Heart right ventricle (tissue), 16 donors: ENCODE measurements around the gene CAND2. TPM values are rescaled to one million over a fixed set of nuclear protein-coding genes. Genes with fewer than 3 reads are reported as not detected.

Experiments used
- ATAC-seq, 8 donors: fragments of 200-7000 bp; cut with Tn5 transposase; one replicate each; pipeline ENCODE4 v1.9.1; 2020; ENCODE audit warnings: mild to moderate bottlenecking in 8 of 8, moderate library complexity in 8 of 8, moderate number of reproducible peaks in 1 of 8
- DNase-seq, 2 donors: peaks; one replicate each; pipeline ENCODE4 v3.0.0-alpha.2; 2020
- H3K27ac ChIP-seq, 10 donors: fragments of 200-600 bp; sonication (generic) in 2 of 10; one replicate each; pipeline versions ENCODE4 v1.5.0 to v1.8.0; 2020 to 2022; ENCODE audit warnings: mild to moderate bottlenecking in 3 of 10
- H3K27me3 ChIP-seq, 7 donors: fragments of 200-600 bp; one replicate each; pipeline ENCODE4 v1.8.0; 2021 to 2022; ENCODE audit warnings: mild to moderate bottlenecking in 2 of 7
- H3K36me3 ChIP-seq, 9 donors: fragments of 200-600 bp; sonication (generic) in 1 of 9; one replicate each; pipeline versions ENCODE4 v1.5.0 to v1.8.0; 2020 to 2022; ENCODE audit warnings: mild to moderate bottlenecking in 2 of 9
- H3K4me1 ChIP-seq, 9 donors: fragments of 200-600 bp; sonication (generic) in 1 of 9; one replicate each; pipeline versions ENCODE4 v1.5.0 to v1.8.0; 2020 to 2022; ENCODE audit warnings: mild to moderate bottlenecking in 4 of 9
- H3K4me3 ChIP-seq, 10 donors: fragments of 200-600 bp; sonication (generic) in 2 of 10; one replicate each; pipeline versions ENCODE4 v1.5.0 to v1.8.0; 2020 to 2022; ENCODE audit warnings: mild to moderate bottlenecking in 7 of 10, moderate library complexity in 2 of 10
- H3K9me3 ChIP-seq, 11 donors: fragments of 200-600 bp in 10 of 11; sonication (generic) in 2 of 11; one replicate each; pipeline versions ENCODE4 v1.5.0 to v1.8.0; 2013 to 2022; ENCODE audit warnings: mild to moderate bottlenecking in 2 of 11, control low read depth in 1 of 11, moderate library complexity in 1 of 11
- CTCF ChIP-seq, 9 donors: fragments of 200-600 bp; sonication (generic) in 2 of 9; IDR thresholded peaks; one replicate each; pipeline versions ENCODE4 v1.5.0 to v1.8.0; 2021 to 2022; ENCODE audit warnings: antibody characterized with exemption in 9 of 9, mild to moderate bottlenecking in 5 of 9, moderate library complexity in 1 of 9
- WGBS, 2 donors: extraction: QIAGEN DNeasy Blood & Tissue Kit; methylation state at CpG; one replicate each; pipeline ENCODE4 v1.1.7; 2013; ENCODE audit warnings: inconsistent platforms in 1 of 2; 5-methylcytosine and 5-hydroxymethylcytosine counted together
- intact Hi-C, 10 donors: fragments of 100-400 bp; cut with DNase I; formaldehyde crosslinking; loops; one replicate each; pipeline versions ENCODE4 v1.11.1 to v1.14.2; 2022
- polyA plus RNA-seq, 2 donors: library from polyadenylated mRNA; stranded (reverse); fragments of 200-250 nt; gene quantifications; one replicate each; pipeline ENCODE4 v1.2.3, GENCODE V29; 2013
- total RNA-seq, 10 donors: library from RNA; stranded (reverse); fragmentation: NEBNext Ultra II Directional in 3 of 10; extraction: Animal tissue kit (Norgen Biotek cat#: 25700) in 3 of 10; gene quantifications; one replicate each; pipeline versions ENCODE4 v1.2.1 to v1.2.4, GENCODE V29; 2021 to 2023
- donor health status: Arrhythmogenic right ventricular cardiomyopathy.
- donor health status: ischemic (EF 13 %, LVEDD 7.1; RV severe dilation, severe dysfunction).
- donor health status: healthy with polysubstance abuse.
- donor health status: DM: no; HTN: yes; CAD: no.
- donor health status: DM: no; HTN: no; CAD: no.
- donor health status: ischemic (EF 25% LVEDD 6.9; RV normal size, moderate dysfunction).
- donor health status: ischemic (EF 25% LVEDD 5.7; RV mildly dilated, moderate dysfunction).
- donor health status: healthy.
- donor health status: DM: yes; HTN: yes; CAD: no.
- donor health status: Ischemic cardiomyopathy.
- donor health status: ischemic (EF 35%, LVEDD 5.7; RV mildly dilated, moderate dysfunction).
- donor health status: nonischemic (EF 11% LVEDD 7.7; RV severe dilation, severe dysfunction).
- donor health status: DM: yes; HTN: yes; CAD: no.
- donor health status: PGD.
- donor health status: ischemic (EF 29% LVEDD 5.4; RV normal size, mild dysfunction).
- donor health status: nonischemic (EF 23%, LVEDD 6.1; RV moderate dilation, normal function).

CAND2 gene
- total and polyA plus RNA-seq, 12 donors, result 9.2 to 99.0 (median 63.1) TPM

DNA sequence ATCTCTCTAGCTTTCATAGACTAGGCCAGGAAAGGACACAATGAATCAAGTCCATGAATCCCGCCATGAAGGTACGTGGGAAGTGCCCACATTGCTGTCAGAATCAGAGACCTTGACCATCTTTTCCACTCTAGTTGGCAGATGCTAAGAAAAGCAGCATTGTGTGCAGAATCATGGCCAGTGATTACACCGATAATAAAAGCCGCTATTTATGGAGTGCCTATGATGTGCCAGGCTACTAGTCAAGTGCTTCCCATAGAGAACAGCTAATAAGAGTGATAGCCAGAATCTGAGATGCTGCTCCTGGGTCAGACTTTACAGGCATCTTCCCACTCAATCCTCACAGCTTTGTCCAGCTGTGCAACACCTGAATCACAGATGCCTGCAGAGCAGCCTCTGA is 58.1 kb downstream of the CAND2 start:
- DNase-seq (no peak), ATAC-seq (no peak)
- WGBS, 2 donors, result 71 to 73% methylated on average over 4 of the region's 4 CpGs
- H3K27ac ChIP-seq, result no peak overlapping the region
- no peaks in the 10 kb centered on the region for H3K9me3 ChIP-seq
- no peaks in the 10 kb centered on the region for H3K36me3 ChIP-seq
- TF ChIP-seq CTCF (IDR thresholded peaks at IDR 0.05), result no peak
- peaks cover 0 to 6% (median 0%) of the 10 kb centered on the region in 9 donors for H3K4me1 ChIP-seq
- H3K27me3 ChIP-seq, result no peaks in the 10 kb centered on the region
- no peak overlapping the region for H3K4me3 ChIP-seq
- intact Hi-C loops, result no loop called here

- DNase-seq (no peak), ATAC-seq (peak in 1 of 8 donors; percentile 16)
- Histone ChIP-seq H3K27ac (no peak overlapping the region), H3K9me3 (no peaks in the 10 kb centered on the region), H3K4me3 (no peak overlapping the region), H3K4me1 (peaks cover 0 to 12% (median 0%) of the 10 kb centered on the region in 9 donors), H3K27me3 (no peaks in the 10 kb centered on the region), H3K36me3 (no peaks in the 10 kb centered on the region)
- WGBS, 2 donors, result 82 to 93% methylated on average over 5 of the region's 5 CpGs
- no peak for TF ChIP-seq CTCF (IDR thresholded peaks at IDR 0.05)
- intact Hi-C loops, result no loop called here
Observed at GRCh38 chr3:12856626-12857025, 60.1 kb downstream of the CAND2 start.

- ATAC-seq (peak in 3 of 8 donors; percentile 24 to 55 (median 41)), DNase-seq (no peak)
- H3K4me3 ChIP-seq, result no peak overlapping the region
- peak overlapping the region in 2 of 10 donors; percentile 16 to 20 for H3K27ac ChIP-seq
- 68 to 72% methylated on average over 7 of the region's 7 CpGs for WGBS, 2 donors
- intact Hi-C loops, result loop anchor here in 2 of 10 donors (10.0 kb wide), 2 partner anchors 125 to 785 kb away; no protein-coding TSS in a partner anchor
- no peak for TF ChIP-seq CTCF (IDR thresholded peaks at IDR 0.05)
- H3K36me3 ChIP-seq, result no peaks in the 10 kb centered on the region
- H3K9me3 ChIP-seq, result peaks cover 0 to 4% (median 0%) of the 10 kb centered on the region in 11 donors
- peaks cover 0 to 12% (median 0%) of the 10 kb centered on the region in 9 donors for H3K4me1 ChIP-seq
- no peaks in the 10 kb centered on the region for H3K27me3 ChIP-seq
Observed at GRCh38 chr3:12859840-12860239, 63.4 kb downstream of the CAND2 start.

- DNase-seq (no peak), ATAC-seq (no peak)
- Histone ChIP-seq H3K9me3 (peaks cover 0 to 14% (median 3%) of the 10 kb centered on the region in 11 donors), H3K36me3 (no peaks in the 10 kb centered on the region), H3K27ac (no peak overlapping the region), H3K4me1 (peaks cover 0 to 12% (median 0%) of the 10 kb centered on the region in 9 donors), H3K4me3 (no peak overlapping the region), H3K27me3 (no peaks in the 10 kb centered on the region)
- intact Hi-C loops, result loop anchor here in 3 of 10 donors (2.0 to 10.0 kb wide), 3 partner anchors 69 to 783 kb away; no protein-coding TSS in a partner anchor
- no peak for TF ChIP-seq CTCF (IDR thresholded peaks at IDR 0.05)
- WGBS, 2 donors, result 83 to 85% methylated on average over 5 of the region's 5 CpGs
Observed at GRCh38 chr3:12861611-12862010, 65.1 kb downstream of the CAND2 start.
